Pancreas (tissue), 10 donors: Measurements from ENCODE around the gene SCAMP4. TPM values are rescaled to one million over a fixed set of nuclear protein-coding genes. Genes with fewer than 3 reads are reported as not detected.
A peak's percentile ranks its signal among the peaks of the same experiment; 100 is the strongest.

Experiments
- ATAC-seq, 4 donors: fragments of 200-7000 bp; cut with Tn5 transposase; one replicate each; pipeline versions ENCODE4 v1.8.0 to v1.9.1; 2020; ENCODE audit warnings: mild to moderate bottlenecking in 4 of 4, moderate library complexity in 4 of 4
- DNase-seq, 6 donors: peaks; one replicate each; pipeline ENCODE4 v3.0.0-alpha.2; 2020
- FAIRE-seq: peaks from 2 replicates; lab custom pipeline; 2012; peaks lifted over from hg19 to GRCh38; lab: Jason Lieb, UNC
- H3K27ac ChIP-seq, 4 donors: fragments of 200-600 bp; sonication (generic); 1 replicate in 3 of 4; 2 replicates in 1 of 4; pipeline versions ENCODE4 v1.5.0 to v1.8.0; 2020
- H3K27me3 ChIP-seq, 4 donors: fragments of 200-600 bp; one replicate each; pipeline ENCODE4 v1.8.0; 2021
- H3K36me3 ChIP-seq, 3 donors: fragments of 200-600 bp; sonication (generic) in 1 of 3; one replicate each; pipeline versions ENCODE4 v1.5.0 to v1.8.0; 2020 to 2021
- H3K4me1 ChIP-seq, 3 donors: fragments of 200-600 bp; one replicate each; pipeline ENCODE4 v1.8.0; 2021
- H3K4me3 ChIP-seq, 4 donors: fragments of 200-600 bp; sonication (generic) in 2 of 4; one replicate each; pipeline versions ENCODE4 v1.5.0 to v1.8.0; 2020 to 2021
- H3K9me3 ChIP-seq, 4 donors: fragments of 200-600 bp; one replicate each; pipeline ENCODE4 v1.8.0; 2021
- CTCF ChIP-seq, 4 donors: fragments of 200-600 bp; sonication (generic) in 3 of 4; IDR thresholded peaks; one replicate each; pipeline versions ENCODE4 v1.5.0 to v1.8.0; 2021; ENCODE audit warnings: antibody characterized with exemption in 4 of 4
- WGBS, 2 donors: extraction: QIAGEN DNeasy Blood & Tissue Kit; methylation state at CpG; one replicate each; pipeline ENCODE4 v1.1.7; 2013; 5-methylcytosine and 5-hydroxymethylcytosine counted together
- intact Hi-C, 3 donors: fragments of 100-400 bp; cut with DNase I; formaldehyde crosslinking; loops; one replicate each; pipeline versions ENCODE4 v1.11.1 to v1.14.2; 2022
- polyA plus RNA-seq, 2 donors: library from polyadenylated mRNA; stranded (reverse); fragments of 200-250 nt; gene quantifications; one replicate each; pipeline ENCODE4 v1.2.3, GENCODE V29; 2013
- total RNA-seq, 6 donors: library from RNA; stranded (reverse); fragmentation: NEBNext Ultra II Directional in 4 of 6; extraction: Animal tissue kit (Norgen Biotek cat#: 25700) in 4 of 6; gene quantifications; one replicate each; pipeline versions ENCODE4 v1.2.1 to v1.2.4, GENCODE V29; 2021 to 2023
- donor health status: healthy with polysubstance abuse.
- donor health status: DM: no; HTN: no; CAD: no; lungs with moderate emphysema.
- donor health status: DM: no; HTN: no; CAD: no.
- donor health status: control.
- donor health status: control.
- donor health status: Bipolar disorder and iron deficiency.
- donor health status: DM: yes; HTN: yes; CAD: no.
- donor health status: DM: no; HTN: no; CAD: no.
- donor health status: DM: no; HTN: no; CAD: no.
- donor health status: DM: yes; HTN: yes; CAD: no.

The SCAMP4 gene
- total and polyA plus RNA-seq, 8 donors: 23.0 to 52.2 (median 31.4) TPM

- intact Hi-C loops: loop anchor here in 1 of 3 donors (10.0 kb wide), 1 partner anchor 133 kb away; no protein-coding TSS in a partner anchor
- H3K27me3 ChIP-seq: no peaks in the 10 kb centered on the region
- H3K4me1 ChIP-seq: peaks cover 0 to 4% (median 0%) of the 10 kb centered on the region in 3 donors
- 86 to 89% methylated on average over 1 of the region's 1 CpG for WGBS, 2 donors
- ATAC-seq (no peak), DNase-seq (no peak), FAIRE-seq (no peak)
- H3K4me3 ChIP-seq: no peak overlapping the region
- H3K9me3 ChIP-seq: no peaks in the 10 kb centered on the region
- TF ChIP-seq CTCF (IDR thresholded peaks at IDR 0.05): no peak
- H3K36me3 ChIP-seq: no peaks in the 10 kb centered on the region
- H3K27ac ChIP-seq: no peak overlapping the region
Observed at GRCh38 chr19:1931445-1931844, 26.2 kb downstream of the SCAMP4 start.

- H3K36me3 ChIP-seq: no peaks in the 10 kb centered on the region
- peaks cover 0 to 4% (median 0%) of the 10 kb centered on the region in 3 donors for H3K4me1 ChIP-seq
- no peaks in the 10 kb centered on the region for H3K9me3 ChIP-seq
- no peak for TF ChIP-seq CTCF (IDR thresholded peaks at IDR 0.05)
- FAIRE-seq: no peak
- no peak overlapping the region for H3K27ac ChIP-seq
- ATAC-seq: no peak
- DNase-seq: no peak
- intact Hi-C loops: loop anchor here in 1 of 3 donors (10.0 kb wide), 1 partner anchor 132 kb away; no protein-coding TSS in a partner anchor
- WGBS, 2 donors: 89% methylated on average over 8 of the region's 8 CpGs
- H3K4me3 ChIP-seq: no peak overlapping the region
- H3K27me3 ChIP-seq: no peaks in the 10 kb centered on the region
Observed at GRCh38 chr19:1932395-1932794, 27.2 kb downstream of the SCAMP4 start.

GRCh38 chr19:1933244-1933643 is 28.0 kb downstream of the SCAMP4 start:
- H3K4me1 ChIP-seq: peaks cover 0 to 4% (median 0%) of the 10 kb centered on the region in 3 donors
- no peak overlapping the region for H3K27ac ChIP-seq
- FAIRE-seq (no peak), DNase-seq (no peak), ATAC-seq (no peak)
- H3K27me3 ChIP-seq: no peaks in the 10 kb centered on the region
- H3K9me3 ChIP-seq: no peaks in the 10 kb centered on the region
- 58 to 70% methylated on average over 7 of the region's 7 CpGs for WGBS, 2 donors
- no peaks in the 10 kb centered on the region for H3K36me3 ChIP-seq
- no peak overlapping the region for H3K4me3 ChIP-seq
- no peak for TF ChIP-seq CTCF (IDR thresholded peaks at IDR 0.05)
- intact Hi-C loops: loop anchor here in 1 of 3 donors (10.0 kb wide), 1 partner anchor 132 kb away; no protein-coding TSS in a partner anchor

GRCh38 chr19:1933942-1934341 is 28.7 kb downstream of the SCAMP4 start:
- no peak overlapping the region for H3K4me3 ChIP-seq
- no peaks in the 10 kb centered on the region for H3K36me3 ChIP-seq
- FAIRE-seq: no peak
- H3K9me3 ChIP-seq: no peaks in the 10 kb centered on the region
- intact Hi-C loops: loop anchor here in 1 of 3 donors (10.0 kb wide), 1 partner anchor 131 kb away; no protein-coding TSS in a partner anchor
- H3K27me3 ChIP-seq: no peaks in the 10 kb centered on the region
- no peak overlapping the region for H3K27ac ChIP-seq
- WGBS, 2 donors: 80 to 89% methylated on average over 8 of the region's 8 CpGs
- H3K4me1 ChIP-seq: peaks cover 0 to 4% (median 0%) of the 10 kb centered on the region in 3 donors
- no peak for ATAC-seq
- DNase-seq: no peak
- no peak for TF ChIP-seq CTCF (IDR thresholded peaks at IDR 0.05)

- intact Hi-C loops: loop anchor here in 1 of 3 donors (10.0 kb wide), 1 partner anchor 129 kb away; no protein-coding TSS in a partner anchor
- Histone ChIP-seq H3K9me3 (no peaks in the 10 kb centered on the region), H3K36me3 (no peaks in the 10 kb centered on the region), H3K4me3 (no peak overlapping the region), H3K27ac (no peak overlapping the region), H3K27me3 (no peaks in the 10 kb centered on the region), H3K4me1 (peaks cover 0 to 5% (median 0%) of the 10 kb centered on the region in 3 donors)
- no peak for DNase-seq
- WGBS, 2 donors: 36 to 44% methylated on average over 11 of the region's 11 CpGs
- peak in 2 of 4 donors; percentile 8 to 11 for ATAC-seq
- no peak for TF ChIP-seq CTCF (IDR thresholded peaks at IDR 0.05)
- FAIRE-seq: no peak
Observed at GRCh38 chr19:1935484-1936208, 30.4 kb downstream of the SCAMP4 start.
